Measurements from ENCODE around the gene TCEA3.

DNA sequence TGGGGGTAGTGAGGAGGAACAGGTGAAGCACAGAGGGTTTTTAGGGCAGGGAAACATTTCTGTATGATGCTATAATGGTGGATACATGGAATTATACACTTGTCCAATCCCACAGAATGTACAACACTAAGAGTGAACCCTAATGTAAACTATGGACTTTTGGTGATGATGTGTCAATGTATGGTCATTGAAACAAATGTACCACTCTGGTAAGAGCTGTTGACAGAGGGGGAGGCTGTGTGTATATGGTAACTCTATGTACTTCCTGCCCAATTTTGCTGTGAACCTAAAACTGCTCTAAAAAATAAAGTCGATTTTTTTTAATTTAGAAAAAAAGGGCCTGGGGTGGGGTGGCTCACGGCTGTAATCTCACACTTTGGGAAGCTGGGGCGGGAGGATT, 36.5 kb upstream of the TCEA3 start:
- TF ChIP-seq, protein P1, sequence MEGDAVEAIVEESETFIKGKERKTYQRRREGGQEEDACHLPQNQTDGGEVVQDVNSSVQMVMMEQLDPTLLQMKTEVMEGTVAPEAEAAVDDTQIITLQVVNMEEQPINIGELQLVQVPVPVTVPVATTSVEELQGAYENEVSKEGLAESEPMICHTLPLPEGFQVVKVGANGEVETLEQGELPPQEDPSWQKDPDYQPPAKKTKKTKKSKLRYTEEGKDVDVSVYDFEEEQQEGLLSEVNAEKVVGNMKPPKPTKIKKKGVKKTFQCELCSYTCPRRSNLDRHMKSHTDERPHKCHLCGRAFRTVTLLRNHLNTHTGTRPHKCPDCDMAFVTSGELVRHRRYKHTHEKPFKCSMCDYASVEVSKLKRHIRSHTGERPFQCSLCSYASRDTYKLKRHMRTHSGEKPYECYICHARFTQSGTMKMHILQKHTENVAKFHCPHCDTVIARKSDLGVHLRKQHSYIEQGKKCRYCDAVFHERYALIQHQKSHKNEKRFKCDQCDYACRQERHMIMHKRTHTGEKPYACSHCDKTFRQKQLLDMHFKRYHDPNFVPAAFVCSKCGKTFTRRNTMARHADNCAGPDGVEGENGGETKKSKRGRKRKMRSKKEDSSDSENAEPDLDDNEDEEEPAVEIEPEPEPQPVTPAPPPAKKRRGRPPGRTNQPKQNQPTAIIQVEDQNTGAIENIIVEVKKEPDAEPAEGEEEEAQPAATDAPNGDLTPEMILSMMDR (IDR thresholded peaks at IDR 0.05): no peak
- no peak for TF ChIP-seq POLR2A (IDR thresholded peaks at IDR 0.05)
